Omental fat pad (tissue), 4 donors: ENCODE results near the gene FLYWCH1. TPM values are rescaled to one million over a fixed set of nuclear protein-coding genes. Genes with fewer than 3 reads are reported as not detected.
A peak's percentile ranks its signal among the peaks of the same experiment; 100 is the strongest.

ENCODE experiments used
- ATAC-seq: fragments of 150-250 bp; one replicate; pipeline ENCODE4 v1.9.1; 2016; ENCODE audit warnings: mild to moderate bottlenecking, moderate library complexity; ENCODE audit not compliant: low FRiP score
- DNase-seq: peaks from one replicate; pipeline ENCODE4 v3.0.0-alpha.2; 2019; ENCODE audit warnings: low spot score
- total RNA-seq, 4 donors: library from RNA; depleted of rRNA; stranded (reverse); fragments of >200 nt; gene quantifications; one replicate each; pipeline ENCODE4 v1.1.0, GENCODE V29; 2016
- TF ChIP-seq, protein P1 (sequence below), 3 donors: fragments of 450-650 bp; IDR thresholded peaks; one replicate each; pipeline ENCODE4 v1.5.1; 2016 to 2017; ENCODE audit warnings: antibody characterized with exemption in 3 of 3, mild to moderate bottlenecking in 3 of 3, moderate library complexity in 2 of 3

FLYWCH1 gene
- total RNA-seq, 4 donors from 2014 or later: 14.8 to 45.6 (median 26.6) TPM

DNA sequence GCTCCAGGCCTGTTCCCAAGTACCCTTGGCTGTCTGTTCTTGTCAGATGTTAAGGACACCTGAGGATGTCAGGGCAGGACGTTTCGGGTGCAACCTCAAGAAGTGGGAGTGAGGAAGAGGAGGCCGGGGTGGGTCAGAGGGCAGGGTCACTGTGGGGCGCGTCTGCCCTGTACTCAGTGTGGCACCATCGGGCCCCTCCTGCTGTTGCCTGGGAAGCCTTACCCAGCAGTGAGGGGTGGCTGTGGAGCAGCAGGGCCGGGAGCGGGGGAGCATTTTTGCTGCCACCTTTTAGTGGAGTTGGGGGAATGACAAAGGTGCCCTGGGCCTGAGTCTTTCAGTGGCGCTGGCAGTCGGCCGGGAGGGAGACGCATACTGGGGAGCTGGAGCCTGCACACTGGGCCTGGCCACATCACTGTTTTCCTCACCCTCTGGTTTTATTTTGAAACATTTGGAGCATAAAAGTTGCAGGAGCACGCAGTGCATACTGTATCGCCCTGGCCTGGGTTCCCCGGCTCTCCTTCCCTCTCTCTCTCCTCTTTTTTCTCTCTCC lies 11.1 kb upstream of the FLYWCH1 start:
- no peak for DNase-seq
- no peak for ATAC-seq
- TF ChIP-seq, protein P1, sequence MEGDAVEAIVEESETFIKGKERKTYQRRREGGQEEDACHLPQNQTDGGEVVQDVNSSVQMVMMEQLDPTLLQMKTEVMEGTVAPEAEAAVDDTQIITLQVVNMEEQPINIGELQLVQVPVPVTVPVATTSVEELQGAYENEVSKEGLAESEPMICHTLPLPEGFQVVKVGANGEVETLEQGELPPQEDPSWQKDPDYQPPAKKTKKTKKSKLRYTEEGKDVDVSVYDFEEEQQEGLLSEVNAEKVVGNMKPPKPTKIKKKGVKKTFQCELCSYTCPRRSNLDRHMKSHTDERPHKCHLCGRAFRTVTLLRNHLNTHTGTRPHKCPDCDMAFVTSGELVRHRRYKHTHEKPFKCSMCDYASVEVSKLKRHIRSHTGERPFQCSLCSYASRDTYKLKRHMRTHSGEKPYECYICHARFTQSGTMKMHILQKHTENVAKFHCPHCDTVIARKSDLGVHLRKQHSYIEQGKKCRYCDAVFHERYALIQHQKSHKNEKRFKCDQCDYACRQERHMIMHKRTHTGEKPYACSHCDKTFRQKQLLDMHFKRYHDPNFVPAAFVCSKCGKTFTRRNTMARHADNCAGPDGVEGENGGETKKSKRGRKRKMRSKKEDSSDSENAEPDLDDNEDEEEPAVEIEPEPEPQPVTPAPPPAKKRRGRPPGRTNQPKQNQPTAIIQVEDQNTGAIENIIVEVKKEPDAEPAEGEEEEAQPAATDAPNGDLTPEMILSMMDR (IDR thresholded peaks at IDR 0.05): no peak

DNA sequence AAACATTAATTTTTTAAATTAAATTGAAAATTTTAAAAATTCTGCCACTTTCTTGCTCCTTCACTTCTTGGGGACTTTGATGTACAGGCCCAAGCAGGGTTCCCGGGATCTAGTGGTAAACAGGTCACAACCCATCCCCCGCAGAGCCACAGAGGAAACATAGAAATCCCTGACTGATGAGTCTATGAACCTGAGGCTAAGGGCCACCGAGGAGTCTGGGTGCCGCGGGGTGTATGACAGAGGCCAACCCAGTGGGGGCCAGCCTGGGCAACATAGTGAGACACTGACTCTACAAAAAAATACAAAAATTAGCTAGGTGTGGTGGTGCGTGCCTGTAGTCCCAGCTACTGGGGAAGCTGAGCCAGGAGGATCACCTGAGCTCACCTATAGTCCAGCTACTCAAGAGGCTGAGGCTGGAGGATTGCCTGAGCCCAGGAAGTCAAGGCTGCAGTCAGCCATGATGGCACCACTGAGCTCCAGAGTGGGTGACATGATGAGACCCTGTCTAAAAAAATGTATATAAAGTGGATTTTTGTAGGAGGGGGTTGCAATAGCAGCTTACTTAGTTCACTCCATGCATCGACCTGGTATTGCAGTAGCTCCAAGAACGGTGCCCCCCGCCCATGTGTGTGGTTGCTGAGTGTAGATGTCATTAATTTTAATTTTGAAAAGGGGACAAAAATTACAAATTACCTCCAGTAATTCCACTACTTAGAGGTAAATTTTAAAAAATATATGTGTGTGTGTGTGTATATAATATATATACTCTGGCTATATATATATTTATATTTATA lies 9.2 kb upstream of the FLYWCH1 start:
- TF ChIP-seq, protein P1 (IDR thresholded peaks at IDR 0.05): no peak
- ATAC-seq (no peak), DNase-seq (no peak)

DNA sequence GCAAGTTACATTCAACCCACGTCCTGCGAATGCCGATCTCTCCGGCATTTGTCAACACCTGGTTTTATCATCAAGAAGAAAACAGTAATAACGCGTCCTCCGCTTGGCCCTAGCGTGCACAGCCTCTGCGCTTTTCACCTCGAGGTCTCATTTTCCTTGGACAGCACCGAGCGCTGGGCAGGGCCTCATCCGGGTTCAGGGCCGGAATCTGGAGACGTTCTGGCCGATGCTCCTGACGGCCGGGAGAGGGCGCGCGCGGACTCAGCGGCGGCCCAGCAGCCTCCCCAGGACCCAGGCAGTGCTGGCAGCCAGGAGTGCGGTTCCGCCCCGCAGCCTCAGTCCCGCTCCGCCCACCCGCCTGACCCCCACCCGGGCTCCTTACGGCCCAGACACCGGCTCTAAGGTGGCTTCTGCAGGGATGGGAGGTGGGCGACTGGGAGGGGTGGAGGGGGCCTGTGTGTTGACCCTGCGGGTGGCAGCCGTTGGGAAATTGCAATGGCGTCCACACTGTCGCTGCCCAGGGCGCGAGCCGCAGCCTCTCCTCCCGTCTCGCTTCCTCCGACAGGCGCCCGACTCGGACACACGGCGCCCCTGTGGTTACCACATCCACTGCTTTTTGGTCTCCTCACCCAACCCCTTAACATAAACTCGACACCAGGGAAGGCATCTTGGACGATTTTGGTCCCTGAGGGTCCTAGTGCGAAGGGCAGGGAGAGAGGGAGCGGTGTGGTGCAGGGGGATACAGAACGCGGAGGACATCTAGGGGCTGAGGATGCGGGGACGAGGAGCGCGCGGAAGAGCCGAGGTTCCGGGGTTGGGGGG lies 7.4 kb upstream of the FLYWCH1 start:
- DNase-seq (peak; percentile 44), ATAC-seq (peak; percentile 66)
- TF ChIP-seq, protein P1 (IDR thresholded peaks at IDR 0.05): peak in 1 of 3 donors; percentile 43

DNA sequence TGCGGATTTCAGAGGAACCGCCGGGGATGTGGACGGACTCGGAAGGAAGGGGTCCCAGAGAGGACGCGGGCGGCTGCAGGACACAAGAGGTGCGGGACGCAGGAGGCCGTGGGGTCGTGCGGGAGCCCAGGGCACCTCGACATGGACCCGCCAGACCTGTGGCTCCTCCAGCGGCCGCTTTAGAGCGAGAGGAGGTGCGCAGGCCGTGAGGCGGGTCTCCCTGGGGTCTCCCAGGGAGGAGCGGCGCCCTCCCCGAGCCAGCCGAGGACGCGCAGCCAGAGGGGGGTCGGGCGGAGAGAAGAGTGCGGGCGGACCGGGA lies 6.8 kb upstream of the FLYWCH1 start:
- ATAC-seq: peak; percentile 0
- DNase-seq: no peak
- TF ChIP-seq, protein P1 (IDR thresholded peaks at IDR 0.05): no peak

DNA sequence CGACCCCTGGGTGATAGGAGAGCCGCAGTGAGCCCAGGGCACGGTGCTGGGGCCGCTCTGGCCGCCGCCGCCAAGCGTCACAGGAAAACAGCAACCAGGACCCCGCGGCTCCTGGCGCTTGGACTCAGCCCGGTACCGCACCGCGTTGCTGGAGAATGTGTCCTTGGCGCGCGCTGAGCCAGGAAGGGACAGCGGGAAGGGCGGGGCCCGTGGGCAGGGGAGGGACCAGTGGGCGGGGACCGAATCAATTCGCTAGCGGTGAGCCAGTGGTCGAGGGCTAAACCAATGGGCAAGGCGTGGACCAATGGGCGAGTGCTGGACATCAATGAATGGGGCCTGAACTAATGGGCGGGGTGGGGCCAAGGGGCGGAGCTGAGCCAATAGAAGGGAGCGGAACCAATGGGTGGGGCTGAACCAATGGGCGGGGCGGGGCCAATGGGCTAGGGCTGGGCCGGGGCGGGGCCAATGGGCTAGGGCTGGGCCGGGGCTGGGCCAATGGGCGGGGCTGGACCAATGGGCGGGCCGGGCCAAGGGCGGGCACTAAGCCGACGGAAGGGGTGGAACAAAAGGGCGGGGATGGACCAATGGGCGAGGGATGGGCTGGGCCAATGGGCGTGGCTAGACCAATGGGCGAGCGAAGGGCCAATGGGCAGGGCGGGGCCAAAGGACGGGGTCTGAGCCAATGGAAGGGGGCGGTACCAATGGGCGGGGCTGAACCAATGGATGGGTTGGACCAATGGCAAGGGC lies 6.3 kb upstream of the FLYWCH1 start:
- ATAC-seq (peak; percentile 97), DNase-seq (peak; percentile 99)
- TF ChIP-seq, protein P1 (IDR thresholded peaks at IDR 0.05): no peak

DNA sequence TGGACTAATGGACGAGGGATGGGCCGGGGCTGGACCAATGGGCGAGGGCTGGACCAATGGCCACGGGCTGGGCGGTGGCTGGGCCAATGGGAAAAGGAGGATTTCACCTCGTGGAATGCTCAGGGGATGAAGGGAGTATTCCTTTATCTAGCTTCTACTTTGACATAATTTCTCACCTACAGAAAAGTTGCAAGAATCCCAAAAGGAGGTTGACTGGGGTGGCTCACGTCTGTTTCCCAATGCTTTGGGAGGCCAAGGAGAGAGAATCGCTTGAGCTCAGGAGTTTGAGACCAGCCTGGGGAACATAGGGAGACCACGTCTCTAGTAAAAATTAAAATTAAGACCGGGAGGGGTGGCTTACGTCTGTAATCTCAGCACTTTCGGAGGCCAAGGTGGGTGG lies 5.7 kb upstream of the FLYWCH1 start:
- no peak for ATAC-seq
- TF ChIP-seq, protein P1 (IDR thresholded peaks at IDR 0.05): no peak

More for the DNA sequence above, 5.7 kb upstream of the FLYWCH1 start:
- DNase-seq: no peak
